Epithelial cell of alveolus of lung (primary cell): ENCODE measurements around the gene ELOVL4. TPM values are rescaled to one million over a fixed set of nuclear protein-coding genes. Genes with fewer than 3 reads are reported as not detected.

ENCODE experiments used
- total RNA-seq: library from RNA; depleted of rRNA; stranded (reverse); fragments of >200 nt; gene quantifications from 2 replicates; pipeline ENCODE4 v1.2.1, GENCODE V29; 2015

The ELOVL4 gene
- 7.1 and 9.0 TPM in 2 replicates for total RNA-seq

GRCh38 chr6:79947191-79948186, at the start of gene ELOVL4:
Gene ELOVL4, minus strand, starts transcription at chr6:79947553. Its CDS starts 274 bp downstream, at chr6:79947279.

Other genes with a start within 250 kb of the ELOVL4 start
- gene TTK, start 57.1 kb upstream of the ELOVL4 start, total RNA-seq: 11.4 and 22.0 TPM in 2 replicates
- gene BCKDHB, start 159.1 kb upstream of the ELOVL4 start, total RNA-seq: 7.1 and 10.0 TPM in 2 replicates